OCI-LY3 (cell line): ENCODE measurements around the gene CACNG7.

ENCODE experiments used
- EZH2phosphoT487 ChIP-seq: fragments of 200-600 bp; shearing (Covaris generic); IDR thresholded peaks from 2 replicates; pipeline ENCODE4 v1.6.1; 2018; ENCODE audit warnings: antibody characterized with exemption, mixed run types, low read depth
- TF ChIP-seq, protein P1 (sequence below): fragments of 200-600, 300-600 bp; sonication (generic); IDR thresholded peaks from 2 replicates; pipeline ENCODE4 v1.5.1; 2014; ENCODE audit warnings: antibody characterized with exemption, low read length, low read depth

DNA sequence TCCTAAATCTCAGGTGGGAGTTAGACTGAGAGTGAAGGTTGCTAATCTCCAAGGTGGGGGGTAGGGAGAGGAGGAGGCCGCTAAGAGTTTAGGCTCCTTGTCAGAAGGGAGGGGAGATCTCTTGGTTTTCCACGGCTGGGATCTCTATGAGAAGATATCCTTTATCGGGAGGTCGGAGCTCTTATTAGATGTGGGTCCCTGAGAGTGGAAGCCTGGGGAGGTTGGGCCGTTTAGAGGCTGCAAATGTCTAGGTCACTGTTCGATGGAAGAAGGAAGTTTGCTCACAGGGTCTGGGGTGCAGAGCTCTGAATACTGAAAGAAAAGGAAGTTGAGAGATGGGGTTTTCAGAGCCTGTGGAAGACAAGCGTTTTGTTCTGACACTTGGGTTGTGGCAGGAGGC is 37.6 kb upstream of the CACNG7 start:
- TF ChIP-seq, protein P1, sequence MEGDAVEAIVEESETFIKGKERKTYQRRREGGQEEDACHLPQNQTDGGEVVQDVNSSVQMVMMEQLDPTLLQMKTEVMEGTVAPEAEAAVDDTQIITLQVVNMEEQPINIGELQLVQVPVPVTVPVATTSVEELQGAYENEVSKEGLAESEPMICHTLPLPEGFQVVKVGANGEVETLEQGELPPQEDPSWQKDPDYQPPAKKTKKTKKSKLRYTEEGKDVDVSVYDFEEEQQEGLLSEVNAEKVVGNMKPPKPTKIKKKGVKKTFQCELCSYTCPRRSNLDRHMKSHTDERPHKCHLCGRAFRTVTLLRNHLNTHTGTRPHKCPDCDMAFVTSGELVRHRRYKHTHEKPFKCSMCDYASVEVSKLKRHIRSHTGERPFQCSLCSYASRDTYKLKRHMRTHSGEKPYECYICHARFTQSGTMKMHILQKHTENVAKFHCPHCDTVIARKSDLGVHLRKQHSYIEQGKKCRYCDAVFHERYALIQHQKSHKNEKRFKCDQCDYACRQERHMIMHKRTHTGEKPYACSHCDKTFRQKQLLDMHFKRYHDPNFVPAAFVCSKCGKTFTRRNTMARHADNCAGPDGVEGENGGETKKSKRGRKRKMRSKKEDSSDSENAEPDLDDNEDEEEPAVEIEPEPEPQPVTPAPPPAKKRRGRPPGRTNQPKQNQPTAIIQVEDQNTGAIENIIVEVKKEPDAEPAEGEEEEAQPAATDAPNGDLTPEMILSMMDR: no peak
- no peak for TF ChIP-seq EZH2phosphoT487
